ENCODE results near the gene SMCO2.

The SMCO2 gene

GRCh38 chr12:27427824-27428223, 18.7 kb upstream of the SMCO2 start:
- TF ChIP-seq PATZ1 (CRISPR knock-in tag; IDR thresholded peaks at IDR 0.05; ENCODE audit: borderline replicate concordance) = no peak
- TF ChIP-seq ARNTL (CRISPR knock-in tag; IDR thresholded peaks at IDR 0.05; ENCODE audit: borderline replicate concordance, low read depth) = no peak
- no peak for TF ChIP-seq OSR1 (CRISPR knock-in tag; IDR thresholded peaks at IDR 0.05)
- TF ChIP-seq ZNF70 (CRISPR knock-in tag; IDR thresholded peaks at IDR 0.05) = no peak
- TF ChIP-seq ZNF8 (CRISPR knock-in tag; IDR thresholded peaks at IDR 0.05) = no peak
- no peak for TF ChIP-seq POU6F1 (CRISPR knock-in tag; IDR thresholded peaks at IDR 0.05; ENCODE audit: borderline replicate concordance, low read depth)
- no peak for TF ChIP-seq GLIS3 (CRISPR knock-in tag; IDR thresholded peaks at IDR 0.05)
- TF ChIP-seq ZFP3 (CRISPR knock-in tag; IDR thresholded peaks at IDR 0.05) = no peak
- no peak for TF ChIP-seq TSHZ2 (CRISPR knock-in tag; IDR thresholded peaks at IDR 0.05)
- no peak for TF ChIP-seq TOX (CRISPR knock-in tag; IDR thresholded peaks at IDR 0.05; ENCODE audit: borderline replicate concordance)
- TF ChIP-seq CSRNP3 (CRISPR knock-in tag; IDR thresholded peaks at IDR 0.05) = no peak
- no peak for TF ChIP-seq CREB5 (CRISPR knock-in tag; IDR thresholded peaks at IDR 0.05; ENCODE audit: low read depth)
- no peak for TF ChIP-seq CSDC2 (CRISPR knock-in tag; IDR thresholded peaks at IDR 0.05)
- no peak for TF ChIP-seq ESRRG (CRISPR knock-in tag; IDR thresholded peaks at IDR 0.05)
- TF ChIP-seq ZNF565 (CRISPR knock-in tag; conservative IDR thresholded peaks at IDR 0.05; ENCODE audit: low read depth) = no peak
- TF ChIP-seq PPARA (CRISPR knock-in tag; IDR thresholded peaks at IDR 0.05; ENCODE audit: borderline replicate concordance) = no peak
- no peak for TF ChIP-seq ISL1 (CRISPR knock-in tag; IDR thresholded peaks at IDR 0.05)
- TF ChIP-seq ZC3H10 (CRISPR knock-in tag; IDR thresholded peaks at IDR 0.05) = no peak
- TF ChIP-seq RARB (CRISPR knock-in tag; IDR thresholded peaks at IDR 0.05) = no peak
- ATAC-seq = no peak

GRCh38 chr12:27428466-27428865, 18.1 kb upstream of the SMCO2 start:
- no peak for ATAC-seq
- no peak for TF ChIP-seq ZNF70 (CRISPR knock-in tag; IDR thresholded peaks at IDR 0.05)
- no peak for TF ChIP-seq OSR1 (CRISPR knock-in tag; IDR thresholded peaks at IDR 0.05)
- no peak for TF ChIP-seq ZFP30 (CRISPR knock-in tag; IDR thresholded peaks at IDR 0.05)
- TF ChIP-seq ISL1 (CRISPR knock-in tag; IDR thresholded peaks at IDR 0.05) = no peak
- no peak for TF ChIP-seq ZNF8 (CRISPR knock-in tag; IDR thresholded peaks at IDR 0.05)
- TF ChIP-seq ARNTL (CRISPR knock-in tag; IDR thresholded peaks at IDR 0.05; ENCODE audit: borderline replicate concordance, low read depth) = no peak
- no peak for TF ChIP-seq CSDC2 (CRISPR knock-in tag; IDR thresholded peaks at IDR 0.05)
- no peak for TF ChIP-seq TSHZ2 (CRISPR knock-in tag; IDR thresholded peaks at IDR 0.05)
- no peak for TF ChIP-seq BACH2 (CRISPR knock-in tag; IDR thresholded peaks at IDR 0.05; ENCODE audit: borderline replicate concordance)
- TF ChIP-seq PATZ1 (CRISPR knock-in tag; IDR thresholded peaks at IDR 0.05; ENCODE audit: borderline replicate concordance) = no peak
- TF ChIP-seq CSRNP3 (CRISPR knock-in tag; IDR thresholded peaks at IDR 0.05) = no peak
- no peak for TF ChIP-seq SNAI2 (CRISPR knock-in tag; IDR thresholded peaks at IDR 0.05)
- TF ChIP-seq CREB5 (CRISPR knock-in tag; IDR thresholded peaks at IDR 0.05; ENCODE audit: low read depth) = no peak
- TF ChIP-seq RARB (CRISPR knock-in tag; IDR thresholded peaks at IDR 0.05) = no peak
- no peak for TF ChIP-seq ZC3H10 (CRISPR knock-in tag; IDR thresholded peaks at IDR 0.05)
- no peak for TF ChIP-seq PPARA (CRISPR knock-in tag; IDR thresholded peaks at IDR 0.05; ENCODE audit: borderline replicate concordance)

Data from SK-N-SH treated with all-trans-retinoic acid at 6 μM for 48 hours (cell line).